ENCODE data around the gene CPNE8. TPM values are rescaled to one million over a fixed set of nuclear protein-coding genes. Genes with fewer than 3 reads are reported as not detected.

The CPNE8 gene
- total RNA-seq, 1 donor from 2014 or later = 9.4 TPM

GRCh38 chr12:38682521-38682920 lies 222.9 kb downstream of the CPNE8 start:
- Mint-ChIP-seq H3K4me3 (ENCODE audit: unreplicated experiment) (no peak overlapping the region), H3K9me3 (ENCODE audit: unreplicated experiment) (no peaks in the 10 kb centered on the region), H3K4me1 (ENCODE audit: low read depth, unreplicated experiment) (no peaks in the 10 kb centered on the region), H3K27me3 (ENCODE audit: low read depth, unreplicated experiment) (no peaks in the 10 kb centered on the region), H3K27ac (ENCODE audit: unreplicated experiment) (no peak overlapping the region), H3K36me3 (ENCODE audit: low read depth, unreplicated experiment) (peaks cover 2% of the 10 kb centered on the region)
- Histone ChIP-seq H3K4me1 (ENCODE audit: insufficient read depth, low read length) (no peaks in the 10 kb centered on the region), H3K27ac (ENCODE audit: low read depth, low read length) (no peak overlapping the region), H3K9me3 (ENCODE audit: insufficient read depth, low read depth, low read length) (no peaks in the 10 kb centered on the region), H3K4me2 (ENCODE audit: low read length) (no peak overlapping the region), H3K27me3 (ENCODE audit: insufficient read depth, low read length) (no peaks in the 10 kb centered on the region), H4K20me1 (ENCODE audit: insufficient read depth, low read length) (no peaks in the 10 kb centered on the region), H2AFZ (ENCODE audit: low read depth, low read length) (no peak overlapping the region), H3K9ac (ENCODE audit: low read length) (no peak overlapping the region), H3K4me3 (ENCODE audit: insufficient read depth, low read depth, low read length) (no peak overlapping the region), H3K79me2 (ENCODE audit: insufficient read depth, low read length) (no peaks in the 10 kb centered on the region), H3K36me3 (ENCODE audit: insufficient read depth, low read length) (no peaks in the 10 kb centered on the region)
- TF ChIP-seq EZH2 (IDR thresholded peaks at IDR 0.05; ENCODE audit: insufficient read depth, low read length) = no peak
- TF ChIP-seq, protein P1, sequence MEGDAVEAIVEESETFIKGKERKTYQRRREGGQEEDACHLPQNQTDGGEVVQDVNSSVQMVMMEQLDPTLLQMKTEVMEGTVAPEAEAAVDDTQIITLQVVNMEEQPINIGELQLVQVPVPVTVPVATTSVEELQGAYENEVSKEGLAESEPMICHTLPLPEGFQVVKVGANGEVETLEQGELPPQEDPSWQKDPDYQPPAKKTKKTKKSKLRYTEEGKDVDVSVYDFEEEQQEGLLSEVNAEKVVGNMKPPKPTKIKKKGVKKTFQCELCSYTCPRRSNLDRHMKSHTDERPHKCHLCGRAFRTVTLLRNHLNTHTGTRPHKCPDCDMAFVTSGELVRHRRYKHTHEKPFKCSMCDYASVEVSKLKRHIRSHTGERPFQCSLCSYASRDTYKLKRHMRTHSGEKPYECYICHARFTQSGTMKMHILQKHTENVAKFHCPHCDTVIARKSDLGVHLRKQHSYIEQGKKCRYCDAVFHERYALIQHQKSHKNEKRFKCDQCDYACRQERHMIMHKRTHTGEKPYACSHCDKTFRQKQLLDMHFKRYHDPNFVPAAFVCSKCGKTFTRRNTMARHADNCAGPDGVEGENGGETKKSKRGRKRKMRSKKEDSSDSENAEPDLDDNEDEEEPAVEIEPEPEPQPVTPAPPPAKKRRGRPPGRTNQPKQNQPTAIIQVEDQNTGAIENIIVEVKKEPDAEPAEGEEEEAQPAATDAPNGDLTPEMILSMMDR (IDR thresholded peaks at IDR 0.05; ENCODE audit: insufficient read depth, low read depth, low read length) = no peak
- FAIRE-seq = no peak
- DNase-seq (ENCODE audit: low read depth) = no peak

DNA sequence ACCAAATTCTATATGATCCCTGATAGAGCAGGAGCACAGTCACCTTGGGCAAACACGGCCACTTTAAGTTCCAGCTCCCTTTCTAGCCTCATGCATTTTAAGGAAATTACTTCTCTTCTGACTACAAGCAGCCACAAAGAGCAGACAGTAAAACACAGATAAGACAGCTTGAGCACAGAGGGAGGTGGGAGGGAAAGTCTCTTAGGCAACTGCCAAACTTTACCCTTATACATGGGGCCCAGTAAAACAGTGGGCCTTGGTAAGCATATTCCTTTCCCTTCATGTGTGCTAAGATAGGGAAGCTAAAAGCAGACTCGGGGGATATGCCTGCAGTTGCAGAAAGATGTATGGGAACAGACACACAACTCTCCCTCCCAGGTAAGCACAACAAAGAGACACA lies 235.9 kb downstream of the CPNE8 start:
- no peak overlapping the region for H3K27ac ChIP-seq (ENCODE audit: low read depth, low read length)
- H3K27me3 ChIP-seq (ENCODE audit: insufficient read depth, low read length) = no peaks in the 10 kb centered on the region
- Mint-ChIP-seq H3K27ac (ENCODE audit: unreplicated experiment) (no peak overlapping the region), H3K9me3 (ENCODE audit: unreplicated experiment) (no peaks in the 10 kb centered on the region), H3K4me1 (ENCODE audit: low read depth, unreplicated experiment) (no peaks in the 10 kb centered on the region), H3K4me3 (ENCODE audit: unreplicated experiment) (no peak overlapping the region), H3K27me3 (ENCODE audit: low read depth, unreplicated experiment) (no peaks in the 10 kb centered on the region), H3K36me3 (ENCODE audit: low read depth, unreplicated experiment) (no peaks in the 10 kb centered on the region)
- DNase-seq (ENCODE audit: low read depth) (no peak), FAIRE-seq (no peak)
- no peak overlapping the region for H3K9ac ChIP-seq (ENCODE audit: low read length)
- TF ChIP-seq, protein P1 (IDR thresholded peaks at IDR 0.05; ENCODE audit: insufficient read depth, low read depth, low read length) = no peak
- no peak for TF ChIP-seq EZH2 (IDR thresholded peaks at IDR 0.05; ENCODE audit: insufficient read depth, low read length)
- H3K36me3 ChIP-seq (ENCODE audit: insufficient read depth, low read length) = no peaks in the 10 kb centered on the region
- H2AFZ ChIP-seq (ENCODE audit: low read depth, low read length) = no peak overlapping the region
- H3K4me3 ChIP-seq (ENCODE audit: insufficient read depth, low read depth, low read length) = no peak overlapping the region
- H3K9me3 ChIP-seq (ENCODE audit: insufficient read depth, low read depth, low read length) = no peaks in the 10 kb centered on the region
- H3K4me2 ChIP-seq (ENCODE audit: low read length) = no peak overlapping the region
- H3K79me2 ChIP-seq (ENCODE audit: insufficient read depth, low read length) = no peaks in the 10 kb centered on the region
- no peaks in the 10 kb centered on the region for H3K4me1 ChIP-seq (ENCODE audit: insufficient read depth, low read length)
- H4K20me1 ChIP-seq (ENCODE audit: insufficient read depth, low read length) = no peaks in the 10 kb centered on the region

- Mint-ChIP-seq H3K36me3 (ENCODE audit: low read depth, unreplicated experiment) (no peaks in the 10 kb centered on the region), H3K4me1 (ENCODE audit: low read depth, unreplicated experiment) (no peaks in the 10 kb centered on the region), H3K27ac (ENCODE audit: unreplicated experiment) (no peak overlapping the region), H3K9me3 (ENCODE audit: unreplicated experiment) (no peaks in the 10 kb centered on the region), H3K4me3 (ENCODE audit: unreplicated experiment) (no peak overlapping the region), H3K27me3 (ENCODE audit: low read depth, unreplicated experiment) (no peaks in the 10 kb centered on the region)
- Histone ChIP-seq H3K9ac (ENCODE audit: low read length) (no peak overlapping the region), H3K4me1 (ENCODE audit: insufficient read depth, low read length) (no peaks in the 10 kb centered on the region), H3K4me3 (ENCODE audit: insufficient read depth, low read depth, low read length) (no peak overlapping the region), H3K27ac (ENCODE audit: low read depth, low read length) (no peak overlapping the region), H3K4me2 (ENCODE audit: low read length) (no peak overlapping the region), H3K9me3 (ENCODE audit: insufficient read depth, low read depth, low read length) (no peaks in the 10 kb centered on the region), H4K20me1 (ENCODE audit: insufficient read depth, low read length) (no peaks in the 10 kb centered on the region), H2AFZ (ENCODE audit: low read depth, low read length) (no peak overlapping the region), H3K36me3 (ENCODE audit: insufficient read depth, low read length) (no peaks in the 10 kb centered on the region), H3K79me2 (ENCODE audit: insufficient read depth, low read length) (no peaks in the 10 kb centered on the region), H3K27me3 (ENCODE audit: insufficient read depth, low read length) (no peaks in the 10 kb centered on the region)
- TF ChIP-seq, protein P1 (IDR thresholded peaks at IDR 0.05; ENCODE audit: insufficient read depth, low read depth, low read length) = no peak
- TF ChIP-seq EZH2 (IDR thresholded peaks at IDR 0.05; ENCODE audit: insufficient read depth, low read length) = no peak
- DNase-seq (ENCODE audit: low read depth) (no peak), FAIRE-seq (no peak)
These were observed 236.3 kb downstream of the CPNE8 start for GRCh38 chr12:38669081-38669480.
